Measurements from ENCODE around the gene SLC66A1.

SLC66A1 gene

DNA sequence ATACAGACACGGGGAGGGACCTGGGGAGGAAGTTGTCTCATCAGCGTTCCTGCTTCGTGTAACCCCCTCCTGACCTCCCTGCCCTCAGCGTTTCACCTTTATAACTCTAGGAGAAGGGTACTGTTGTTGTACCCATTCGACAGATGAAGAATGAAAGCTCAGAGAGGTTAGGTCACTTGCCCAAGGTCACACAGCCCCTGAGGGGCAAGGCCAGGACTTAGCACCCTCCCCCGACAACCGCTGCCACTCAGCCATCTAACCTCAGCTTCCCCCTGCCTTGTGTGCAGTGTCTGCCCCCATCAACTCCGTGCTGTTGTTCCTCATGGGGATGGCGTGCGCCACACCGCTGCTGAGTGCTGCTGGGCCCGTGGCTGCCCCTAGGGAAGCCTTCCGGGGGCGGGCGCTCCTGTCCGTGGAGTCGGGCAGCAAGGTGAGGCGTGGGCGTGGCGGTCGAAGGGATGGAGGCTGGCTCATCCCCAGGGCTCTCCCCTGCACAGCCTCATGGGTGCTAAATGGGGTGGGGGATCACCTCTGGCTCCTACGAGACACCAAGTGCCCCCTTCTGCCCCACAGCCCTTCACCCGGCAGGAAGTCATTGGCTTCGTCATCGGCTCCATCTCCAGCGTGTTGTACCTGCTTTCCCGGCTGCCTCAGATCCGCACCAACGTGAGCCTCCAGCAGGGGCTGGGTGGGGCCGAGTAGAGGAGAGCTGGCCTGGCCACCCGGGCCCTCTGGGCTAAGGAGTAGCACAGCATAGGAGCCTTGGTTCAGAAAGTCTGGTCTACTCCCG, 14.0 kb downstream of the SLC66A1 start:
- no peak for DNase-seq (ENCODE audit: low read depth)

DNA sequence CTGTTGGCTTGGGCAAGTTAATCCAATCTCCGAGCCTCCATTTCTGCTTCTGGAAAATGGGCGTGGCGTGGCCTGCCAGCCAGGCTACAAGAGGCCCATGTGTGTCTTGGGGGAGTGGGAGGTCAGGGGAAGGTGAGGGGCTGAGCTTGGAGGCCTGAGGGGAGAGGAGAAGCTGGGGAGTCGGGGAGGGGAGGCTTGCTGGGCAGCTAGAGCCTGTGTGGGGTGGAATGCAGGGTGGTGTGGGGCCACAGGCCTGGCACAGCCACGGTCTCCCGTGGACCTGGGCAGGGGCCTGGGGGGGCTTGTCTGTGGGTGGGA, 14.6 kb downstream of the SLC66A1 start:
- DNase-seq (ENCODE audit: low read depth): no peak

DNA sequence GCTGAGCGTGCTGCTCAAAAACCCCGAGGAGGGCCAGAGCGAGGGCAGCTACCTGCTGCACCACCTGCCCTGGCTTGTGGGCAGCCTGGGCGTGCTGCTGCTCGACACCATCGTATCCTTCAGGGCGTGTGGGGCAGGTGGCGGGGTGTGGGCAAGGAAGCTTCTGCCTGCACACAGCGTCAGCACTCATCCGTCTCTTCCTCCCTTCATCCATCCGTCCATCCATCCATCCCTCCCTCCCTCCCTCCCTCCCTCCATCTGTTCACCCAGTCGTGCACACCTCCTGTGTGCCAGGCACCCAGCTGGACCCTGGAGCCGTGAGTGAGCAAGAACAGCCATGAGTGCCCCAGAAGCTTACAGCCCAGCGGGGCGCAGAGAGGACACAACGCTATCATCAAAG, 15.2 kb downstream of the SLC66A1 start:
- no peak for DNase-seq (ENCODE audit: low read depth)

DNA sequence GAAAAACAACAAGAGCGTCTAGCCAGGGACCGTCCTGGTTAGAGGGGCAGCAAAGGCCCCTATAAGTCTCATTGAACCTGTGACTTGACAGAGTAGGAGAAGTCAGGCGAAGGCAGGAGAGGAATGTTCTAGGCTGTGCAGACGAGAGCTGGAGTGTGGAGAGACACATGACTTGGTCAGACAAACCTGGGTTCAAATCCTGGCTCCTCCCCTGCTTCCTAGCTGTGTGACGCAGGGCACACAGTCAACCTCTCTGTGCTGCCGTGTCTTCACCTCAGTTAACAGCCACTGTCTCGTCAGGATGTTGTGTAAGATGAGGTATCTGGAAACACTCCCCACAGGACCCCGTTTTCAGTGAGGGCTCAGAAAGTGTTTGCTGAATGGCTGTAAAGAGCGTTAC, 15.6 kb downstream of the SLC66A1 start:
- DNase-seq (ENCODE audit: low read depth): no peak

DNA sequence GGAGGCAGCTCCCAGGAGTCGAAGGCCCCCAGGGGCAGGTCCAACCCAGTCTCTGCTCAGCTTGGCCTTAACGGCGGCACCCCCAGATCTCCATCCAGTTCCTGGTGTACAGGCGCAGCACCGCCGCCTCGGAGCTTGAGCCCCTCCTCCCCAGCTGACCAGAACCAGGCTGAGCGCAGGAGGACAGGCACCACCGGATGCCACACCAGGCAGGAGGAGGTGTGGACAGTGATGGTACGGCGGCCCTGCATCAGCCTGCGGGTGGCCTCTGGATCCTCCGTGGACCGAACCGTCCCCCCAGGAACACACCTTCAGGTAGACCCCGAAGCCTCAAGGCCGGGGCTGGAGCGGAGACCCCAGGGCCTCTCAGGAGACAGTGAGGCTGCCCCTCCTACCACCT, 16.4 kb downstream of the SLC66A1 start:
- no peak for DNase-seq (ENCODE audit: low read depth)

DNA sequence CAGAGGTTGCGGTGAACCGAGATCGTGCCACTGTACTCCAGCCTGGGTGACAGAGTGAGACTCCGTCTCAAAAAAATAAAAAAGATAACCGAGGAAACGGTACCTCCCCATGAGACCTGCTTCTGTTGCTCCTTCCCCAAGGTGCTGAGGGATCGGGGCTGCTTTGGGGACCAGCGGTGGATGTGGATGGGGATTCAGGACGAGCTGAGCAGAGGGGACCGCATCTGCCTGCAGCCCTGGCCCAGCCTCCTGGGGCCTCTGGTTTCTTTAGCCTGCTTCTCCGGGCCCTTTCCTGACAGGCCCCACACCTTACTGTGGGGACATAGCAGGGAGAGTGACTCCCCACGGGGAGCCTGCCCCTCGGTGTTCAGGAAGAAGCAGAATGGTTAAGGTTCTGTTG, 17.1 kb downstream of the SLC66A1 start:
- no peak for DNase-seq (ENCODE audit: low read depth)

DNA sequence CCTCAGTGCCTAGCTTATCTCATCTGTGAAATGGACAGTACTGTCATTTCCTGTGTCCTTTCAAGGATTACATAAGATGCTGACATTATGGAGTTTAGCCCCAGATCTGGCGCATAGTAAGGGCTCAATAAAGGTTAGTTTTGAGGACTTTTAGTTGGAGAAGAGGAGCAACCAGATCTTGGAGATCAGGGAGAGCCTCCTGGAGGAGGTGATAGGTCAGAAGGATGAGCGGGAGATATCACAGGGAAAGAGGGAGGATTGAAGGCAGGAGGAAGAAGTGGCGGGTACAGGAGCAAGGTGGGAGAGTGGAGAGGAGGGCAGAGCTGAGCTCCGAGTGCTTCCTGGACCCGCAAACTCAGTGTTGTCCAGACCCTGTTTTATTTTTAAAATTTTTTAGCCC, 17.5 kb downstream of the SLC66A1 start:
- no peak for DNase-seq (ENCODE audit: low read depth)

DNA sequence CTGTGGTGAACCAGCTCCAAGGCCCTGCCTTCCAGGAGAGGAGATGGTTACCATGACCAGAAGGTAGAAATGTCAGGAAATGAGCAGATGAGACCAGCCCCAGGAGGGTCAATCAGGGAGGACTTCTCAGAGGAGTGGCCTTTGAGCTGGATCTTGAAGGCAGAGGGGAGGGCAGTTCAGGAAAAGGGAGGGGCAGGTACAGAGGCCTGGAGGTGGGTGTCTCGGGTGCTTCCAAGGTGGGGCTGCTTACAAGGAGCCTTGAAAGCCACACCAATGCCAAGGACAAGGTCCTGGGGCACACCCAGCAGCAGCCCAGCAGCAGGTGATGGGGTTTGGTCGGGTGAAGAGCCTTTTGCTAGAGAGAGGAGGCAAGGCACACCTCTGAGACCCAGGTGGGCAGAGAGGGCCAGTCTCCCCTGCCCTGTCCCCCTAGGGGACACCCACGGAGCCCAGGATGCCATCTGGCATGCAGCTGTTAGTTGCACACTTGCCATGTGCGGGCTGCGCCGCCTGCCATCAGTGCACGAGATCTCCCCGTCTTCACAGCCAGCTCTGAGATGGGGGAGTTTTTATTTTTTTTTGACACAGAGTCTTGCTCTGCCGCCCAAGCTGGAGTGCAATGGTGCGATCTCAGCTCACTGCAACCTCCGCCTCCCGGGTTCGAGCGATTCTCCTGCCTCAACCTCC, 18.5 kb downstream of the SLC66A1 start:
- no peak for DNase-seq (ENCODE audit: low read depth)

DNA sequence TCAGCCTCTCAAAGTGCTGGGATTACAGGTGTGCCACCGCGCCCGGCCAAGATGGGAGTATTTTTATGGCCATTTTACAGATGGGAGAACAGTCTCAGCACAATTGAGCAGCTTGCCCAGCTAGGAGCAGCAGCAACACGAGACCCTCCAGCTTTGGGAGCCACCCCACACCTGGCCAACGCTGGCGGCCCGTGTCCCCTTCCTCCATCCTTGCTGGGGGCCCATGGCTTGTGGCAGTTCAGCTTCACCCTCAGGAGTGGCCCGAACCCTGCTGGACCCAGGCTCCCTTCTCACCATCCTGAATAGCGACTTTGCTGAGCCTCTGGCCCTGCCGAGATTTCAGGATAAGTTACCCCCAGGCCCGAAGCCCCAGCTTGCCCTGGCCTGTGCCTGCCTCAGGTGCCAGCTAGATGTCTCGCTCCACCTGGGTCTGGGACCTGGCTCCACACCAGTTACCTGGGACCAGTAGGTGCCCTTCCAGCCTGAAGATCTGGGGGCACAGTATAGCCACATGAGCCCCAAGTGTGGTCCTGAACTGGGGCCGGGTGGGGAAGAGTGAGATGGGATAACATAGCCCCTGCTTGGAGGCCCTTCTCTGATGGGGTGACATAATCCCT, 19.2 kb downstream of the SLC66A1 start:
- no peak for DNase-seq (ENCODE audit: low read depth)

DNA sequence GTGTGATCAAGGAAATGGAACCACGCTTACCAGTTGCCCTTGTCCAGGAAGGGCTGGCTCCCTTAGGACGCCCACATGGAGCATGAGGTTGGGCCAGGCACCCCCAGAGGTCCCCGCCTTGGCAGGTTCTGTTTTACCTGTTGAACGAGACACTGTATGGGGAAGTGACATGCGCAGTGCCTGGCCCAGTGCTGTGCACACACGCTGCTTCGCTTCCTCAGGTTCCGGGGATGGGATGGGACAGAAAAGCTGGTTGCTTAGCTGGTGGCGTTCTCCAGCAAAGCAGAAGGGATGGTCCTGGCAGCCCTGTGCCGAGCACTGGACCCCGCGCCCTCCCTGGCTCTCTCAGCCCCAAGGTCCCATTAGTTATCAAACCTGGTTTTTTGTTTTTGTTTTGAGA, 20.7 kb downstream of the SLC66A1 start:
- no peak for DNase-seq (ENCODE audit: low read depth)

DNA sequence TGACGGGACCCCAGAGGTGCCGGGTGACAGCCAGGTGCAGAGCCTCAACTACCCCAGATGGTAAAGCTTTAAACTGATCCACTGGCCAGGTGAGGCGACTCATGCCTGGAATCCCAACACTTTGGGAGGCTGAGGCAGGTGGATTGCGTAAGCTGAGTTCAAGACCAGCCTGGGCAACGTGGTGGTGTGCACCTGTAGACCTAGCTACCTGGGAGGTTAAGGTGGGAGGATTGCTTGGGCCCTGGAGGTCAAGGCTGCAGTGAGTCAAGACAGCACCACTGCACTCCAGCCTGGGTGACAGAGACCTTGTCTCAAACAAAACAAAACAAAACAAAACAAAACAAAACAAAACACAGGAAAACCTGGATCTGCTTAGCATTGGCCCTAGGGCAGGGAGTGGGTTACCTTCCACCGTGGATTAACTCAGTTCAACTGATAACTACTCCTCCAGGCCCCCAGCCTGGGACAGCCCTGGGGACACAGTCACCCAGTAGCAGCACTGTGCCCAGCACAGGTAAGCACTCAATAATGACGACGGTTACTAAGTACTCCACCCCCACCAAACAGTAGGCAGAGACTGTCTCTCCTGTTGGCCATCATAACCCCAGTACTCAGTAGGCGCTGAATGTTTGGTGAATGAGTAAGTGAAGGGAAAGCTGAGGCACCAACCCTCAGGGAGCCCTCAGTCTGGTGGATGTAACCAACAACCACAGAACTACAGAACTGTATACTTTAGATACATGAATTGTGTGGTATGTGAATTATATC, 21.6 kb downstream of the SLC66A1 start:
- no peak for DNase-seq (ENCODE audit: low read depth)

DNA sequence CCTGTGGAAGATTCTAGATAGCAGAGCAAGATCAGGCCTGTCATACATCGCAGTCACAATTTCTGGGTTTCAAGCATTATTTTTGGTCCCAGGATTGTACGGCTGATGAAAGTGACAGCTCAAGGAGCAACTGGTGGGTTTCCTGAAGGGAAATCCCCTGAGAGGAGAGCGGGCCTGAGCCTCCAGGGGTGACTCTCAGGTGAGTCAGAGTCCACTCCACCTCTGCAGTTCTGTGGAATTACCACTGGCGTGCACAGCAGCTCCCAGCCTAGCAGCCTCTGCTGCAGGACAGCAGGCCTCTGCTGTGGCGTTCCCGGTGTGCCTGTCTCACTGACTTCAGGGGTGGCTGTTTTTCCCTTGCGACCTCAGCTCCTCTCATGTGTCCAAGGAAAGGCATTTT, 24.4 kb downstream of the SLC66A1 start:
- peak; percentile 12 for DNase-seq (ENCODE audit: low read depth)

DNA sequence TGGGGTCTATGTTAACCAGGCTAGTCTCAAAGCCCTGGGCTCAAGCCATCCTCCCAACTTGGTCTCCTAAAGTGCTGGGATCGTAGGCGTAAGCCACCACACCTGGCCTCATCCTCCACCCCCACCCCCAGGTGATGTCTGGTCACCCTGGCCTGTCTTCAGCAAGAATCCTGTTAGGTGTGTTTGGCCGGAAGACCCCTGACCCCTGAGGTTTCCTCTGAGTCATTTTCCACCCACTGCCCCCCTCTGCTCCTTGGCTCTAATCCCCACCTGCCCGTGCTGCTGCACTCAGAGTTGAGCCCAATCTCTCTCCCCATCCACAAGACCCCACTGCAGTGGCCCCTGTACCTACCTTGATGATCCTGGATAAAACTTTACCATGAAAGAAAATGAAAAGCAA, 25.2 kb downstream of the SLC66A1 start:
- DNase-seq (ENCODE audit: low read depth): no peak

DNA sequence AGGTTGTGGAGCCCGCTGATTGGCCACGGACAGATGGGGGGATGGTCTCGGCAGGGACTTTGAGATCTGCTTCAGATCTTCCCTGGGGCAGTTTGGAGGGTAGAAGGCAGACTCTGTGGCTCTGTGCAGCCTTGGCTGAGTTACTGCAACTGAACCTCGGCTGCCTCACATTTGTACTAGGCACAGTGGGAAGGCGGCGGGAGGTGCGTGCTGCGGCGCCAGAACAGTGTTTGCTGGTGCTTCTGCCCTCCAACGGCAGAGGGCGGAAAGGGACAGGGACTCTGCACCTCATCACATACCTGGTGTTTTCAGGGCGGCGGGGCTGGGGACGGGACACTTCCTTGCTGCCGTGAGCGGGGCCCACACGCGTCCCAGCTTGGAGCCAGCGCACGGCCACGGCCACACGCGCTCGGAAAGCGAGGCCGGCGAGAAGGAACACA, 26.2 kb downstream of the SLC66A1 start:
- no peak for DNase-seq (ENCODE audit: low read depth)

DNA sequence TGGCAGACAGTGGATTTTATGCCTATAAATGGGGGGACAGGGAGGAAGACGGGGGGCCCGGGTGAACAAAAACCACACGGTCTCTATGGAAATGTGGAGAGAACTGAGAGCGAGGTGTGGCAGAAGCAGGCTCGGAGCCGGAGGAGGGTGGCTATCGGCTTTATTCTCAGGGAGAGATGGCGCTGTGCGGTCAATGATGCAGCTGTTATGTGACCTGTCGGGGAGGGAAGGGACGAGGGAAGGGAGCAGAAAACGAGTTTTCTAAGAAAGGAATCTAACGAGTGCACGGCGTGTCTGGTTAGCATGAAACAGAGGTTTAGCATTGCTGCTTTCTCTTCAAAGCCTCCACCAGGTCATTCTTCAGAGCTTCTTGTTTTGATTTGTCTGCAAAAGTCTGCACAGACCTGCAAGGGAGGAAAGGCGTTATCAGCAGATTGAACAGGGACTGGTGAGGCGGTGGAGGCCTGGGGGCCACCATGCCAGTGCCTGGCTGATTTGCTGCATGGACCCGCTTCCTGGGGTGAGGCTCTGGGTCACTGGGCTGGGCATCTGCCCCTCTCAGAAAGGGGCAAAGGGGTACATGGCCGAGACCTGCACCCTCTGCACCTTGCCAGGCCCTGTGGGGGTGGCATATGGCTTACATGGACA, 27.2 kb downstream of the SLC66A1 start:
- DNase-seq (ENCODE audit: low read depth): no peak

DNA sequence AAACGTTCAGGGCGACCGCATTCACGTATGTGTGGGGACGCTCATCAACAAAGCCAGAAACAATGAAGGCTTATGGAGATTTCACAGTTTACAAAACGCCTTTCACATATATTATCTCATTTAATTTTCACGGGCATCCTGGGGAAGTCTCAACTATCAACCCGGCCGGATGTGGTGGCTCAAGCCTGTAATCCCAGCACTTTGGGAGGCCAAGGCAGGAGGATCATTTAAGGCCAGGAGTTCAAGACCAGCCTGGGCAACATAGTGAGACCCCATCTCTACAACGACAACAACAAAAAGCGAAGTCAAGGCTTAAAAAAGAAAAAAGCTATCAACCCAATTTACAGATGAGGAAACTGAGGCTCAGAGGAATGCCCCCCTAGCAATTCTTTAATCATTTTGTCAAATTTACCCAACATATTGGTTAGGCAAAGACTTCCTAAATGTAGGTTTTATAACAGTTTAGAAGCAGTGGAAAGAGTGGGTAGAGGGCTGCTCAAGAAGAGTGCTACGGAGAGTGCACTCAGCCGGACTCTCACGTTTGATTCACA, 28.3 kb downstream of the SLC66A1 start:
- DNase-seq (ENCODE audit: low read depth): no peak

DNA sequence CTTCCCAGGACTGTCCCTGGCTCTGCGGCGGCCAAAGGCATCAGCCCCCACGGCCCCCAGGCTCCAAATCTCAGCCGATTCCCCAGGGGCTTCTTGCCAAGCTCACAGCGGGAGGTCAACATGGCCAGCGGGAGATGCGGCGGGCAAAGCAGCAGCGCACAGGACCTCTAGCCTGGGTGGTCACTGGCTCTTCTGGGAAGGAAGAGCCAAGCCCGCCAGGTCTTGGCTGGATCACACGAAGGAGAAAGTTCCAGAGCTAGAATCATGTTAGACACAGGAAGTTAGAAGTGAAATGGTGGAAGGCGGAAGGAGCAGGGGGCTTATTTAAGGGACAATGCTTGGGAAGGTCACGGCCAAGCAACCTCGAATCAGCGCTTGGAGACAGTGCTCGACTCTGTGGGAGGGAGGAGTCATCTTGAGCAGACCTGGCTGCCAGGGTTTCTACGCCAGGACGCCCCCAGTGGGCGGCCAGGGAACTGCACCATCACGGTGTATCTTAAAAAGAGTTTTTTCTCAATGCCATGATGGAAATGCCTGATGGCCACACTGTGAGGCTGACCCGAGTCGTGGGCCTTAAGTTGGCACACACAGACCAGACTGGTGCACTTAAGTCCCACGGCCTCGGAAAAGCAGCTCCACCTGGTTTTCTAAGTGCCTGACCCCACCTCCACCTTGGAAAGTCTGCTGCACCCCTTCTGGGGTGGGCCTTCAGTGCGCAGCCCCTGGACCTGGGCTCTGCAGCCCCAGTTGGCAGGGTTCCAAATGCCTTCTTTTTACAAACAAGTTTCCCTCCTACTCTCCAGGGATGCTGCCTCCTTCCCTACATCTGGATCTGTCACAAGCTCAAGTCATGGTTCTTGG, 29.3 kb downstream of the SLC66A1 start:
- peak; percentile 64 for DNase-seq (ENCODE audit: low read depth)

DNA sequence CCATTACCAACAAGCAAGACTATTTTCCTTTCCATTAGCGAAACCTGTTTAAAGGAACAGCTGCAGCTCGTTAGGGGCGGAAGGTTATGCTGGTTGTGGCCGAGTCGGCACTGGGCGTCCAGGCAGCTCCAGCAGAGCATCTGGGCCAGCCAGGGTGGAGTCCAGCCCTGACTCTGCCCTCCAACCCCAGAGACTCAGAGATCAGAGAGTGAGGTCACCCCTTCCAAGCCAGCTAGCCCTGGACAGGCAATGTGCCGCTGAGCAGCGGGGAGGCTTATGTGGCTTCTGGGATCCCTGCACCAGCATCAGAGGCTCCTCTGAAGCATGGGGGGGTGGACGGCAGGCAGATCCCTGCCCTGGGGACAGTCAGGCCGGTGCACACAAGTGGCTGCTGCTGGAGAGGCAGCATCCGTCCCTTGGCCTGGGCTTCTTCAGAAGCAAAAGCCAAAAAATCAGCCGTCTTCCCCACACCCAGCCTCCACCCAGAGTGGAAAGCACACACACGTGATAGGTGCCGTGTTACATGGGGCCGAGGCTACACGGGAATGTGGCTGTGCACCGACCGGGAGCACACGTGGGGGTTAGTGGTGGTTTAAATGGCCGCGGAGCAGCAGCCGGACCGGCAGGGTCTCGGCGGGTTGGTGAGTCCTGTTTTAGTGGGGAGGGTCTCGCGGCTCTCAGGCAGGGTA, 30.1 kb downstream of the SLC66A1 start:
- DNase-seq (ENCODE audit: low read depth): no peak

DNA sequence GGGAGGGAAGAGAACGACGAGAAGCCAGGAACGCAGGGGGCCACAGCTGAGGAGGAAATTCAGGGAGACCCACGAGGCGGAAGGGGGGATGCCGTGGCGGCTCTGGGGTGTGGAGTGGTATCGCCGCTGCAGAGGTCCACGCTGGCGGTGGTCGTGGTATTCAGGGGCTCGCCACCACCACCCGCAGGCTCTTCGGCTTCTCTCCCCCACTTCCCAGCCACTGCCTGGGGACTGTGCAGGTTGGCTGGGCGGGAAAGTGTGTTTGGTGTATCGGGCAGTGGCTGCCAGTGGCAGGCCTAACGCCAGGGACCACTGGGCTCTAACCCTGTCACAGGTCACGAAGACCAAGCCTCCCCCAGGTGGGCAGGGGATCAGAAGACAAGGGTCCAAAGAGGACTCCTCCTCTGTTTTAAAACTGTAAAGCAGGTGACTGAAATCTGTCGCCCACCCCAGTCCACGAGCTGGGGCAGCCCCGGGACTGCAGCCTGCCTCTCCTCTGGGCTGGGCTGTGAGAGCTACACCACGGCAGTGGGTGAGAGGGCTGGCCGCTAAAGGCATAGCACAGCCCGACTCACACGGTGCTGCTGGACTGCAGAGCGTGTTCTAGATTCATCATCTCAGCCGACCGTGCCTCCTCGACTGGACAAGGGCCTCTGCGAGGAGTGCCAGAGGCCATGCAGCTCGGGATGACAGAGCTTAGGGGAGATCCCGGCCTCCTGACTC, 30.9 kb downstream of the SLC66A1 start:
- DNase-seq (ENCODE audit: low read depth): no peak
